ENCODE results near the gene COPG2.

COPG2 gene

DNA sequence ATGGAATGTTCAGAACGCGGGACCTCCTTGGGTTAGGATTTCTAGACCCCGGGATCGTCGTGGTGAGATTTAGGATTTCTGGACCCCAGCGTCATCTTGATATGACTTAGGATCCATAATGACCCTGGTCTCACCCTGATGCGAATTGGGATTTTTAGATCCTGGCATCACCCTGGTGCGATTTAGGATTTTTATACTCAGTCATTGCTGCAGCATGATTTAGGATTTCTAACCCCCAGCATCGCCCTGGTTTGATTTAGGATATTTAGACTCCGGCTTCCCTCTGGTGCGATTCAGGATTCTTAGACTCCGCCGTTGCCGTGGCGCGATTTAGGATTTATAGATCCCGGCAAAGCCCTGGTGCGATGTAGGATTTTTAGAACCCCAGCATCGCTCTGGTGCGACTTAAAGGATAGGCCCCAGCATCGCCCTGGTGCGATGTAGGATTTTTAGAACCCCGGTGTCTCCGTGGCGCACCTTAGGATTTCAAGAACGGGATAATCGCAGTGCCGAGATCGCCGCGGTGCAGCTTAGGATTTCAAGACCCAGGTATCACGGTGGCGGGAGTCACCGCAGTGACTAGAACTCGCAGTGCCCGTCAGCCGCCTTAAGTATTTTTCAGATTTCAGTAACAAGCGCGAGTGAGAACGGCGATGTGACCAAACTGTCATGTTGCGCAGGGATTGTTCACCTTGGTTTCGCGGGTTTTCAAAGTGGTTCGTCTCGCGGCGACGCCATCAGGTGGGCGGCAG is 175.8 kb downstream of the COPG2 start:
- no peak for DNase-seq

DNA sequence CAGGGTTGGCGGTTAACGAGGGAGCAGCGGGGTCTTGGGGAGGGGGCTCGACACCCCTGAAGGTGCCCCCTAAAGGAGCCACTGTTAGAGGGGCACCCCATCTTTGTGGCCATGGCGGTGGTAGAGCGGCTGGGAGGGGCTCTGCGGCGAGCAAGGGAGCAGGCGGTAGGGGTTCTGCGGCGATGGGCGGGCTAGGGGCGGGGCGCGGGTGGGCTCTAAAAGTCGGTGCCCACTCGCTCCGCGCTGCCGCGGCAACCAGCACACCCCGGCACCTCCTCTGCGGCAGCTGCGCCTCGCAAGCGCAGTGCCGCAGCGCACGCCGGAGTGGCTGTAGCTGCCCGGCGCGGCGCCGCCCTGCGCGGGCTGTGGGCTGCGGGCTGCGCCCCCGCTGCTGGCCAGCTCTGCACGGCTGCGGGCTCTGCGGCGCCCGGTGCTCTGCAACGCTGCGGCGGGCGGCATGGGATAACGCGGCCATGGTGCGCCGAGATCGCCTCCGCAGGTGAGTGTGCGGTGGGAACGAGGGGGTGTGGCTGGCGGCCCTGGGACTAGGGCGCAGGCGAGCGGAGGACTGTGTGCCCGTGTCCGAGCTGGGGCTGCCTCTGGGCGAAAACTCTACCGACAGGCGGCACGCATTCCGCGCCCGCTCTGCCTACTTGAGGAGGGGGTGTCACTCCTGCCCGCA is 176.6 kb downstream of the COPG2 start, which contains the start of gene MEST:
Gene MEST (plus strand): TSS at position 245 of the 682 bp plus-strand sequence. CDS start 229 bp downstream, at position 474.
- DNase-seq = no peak

DNA sequence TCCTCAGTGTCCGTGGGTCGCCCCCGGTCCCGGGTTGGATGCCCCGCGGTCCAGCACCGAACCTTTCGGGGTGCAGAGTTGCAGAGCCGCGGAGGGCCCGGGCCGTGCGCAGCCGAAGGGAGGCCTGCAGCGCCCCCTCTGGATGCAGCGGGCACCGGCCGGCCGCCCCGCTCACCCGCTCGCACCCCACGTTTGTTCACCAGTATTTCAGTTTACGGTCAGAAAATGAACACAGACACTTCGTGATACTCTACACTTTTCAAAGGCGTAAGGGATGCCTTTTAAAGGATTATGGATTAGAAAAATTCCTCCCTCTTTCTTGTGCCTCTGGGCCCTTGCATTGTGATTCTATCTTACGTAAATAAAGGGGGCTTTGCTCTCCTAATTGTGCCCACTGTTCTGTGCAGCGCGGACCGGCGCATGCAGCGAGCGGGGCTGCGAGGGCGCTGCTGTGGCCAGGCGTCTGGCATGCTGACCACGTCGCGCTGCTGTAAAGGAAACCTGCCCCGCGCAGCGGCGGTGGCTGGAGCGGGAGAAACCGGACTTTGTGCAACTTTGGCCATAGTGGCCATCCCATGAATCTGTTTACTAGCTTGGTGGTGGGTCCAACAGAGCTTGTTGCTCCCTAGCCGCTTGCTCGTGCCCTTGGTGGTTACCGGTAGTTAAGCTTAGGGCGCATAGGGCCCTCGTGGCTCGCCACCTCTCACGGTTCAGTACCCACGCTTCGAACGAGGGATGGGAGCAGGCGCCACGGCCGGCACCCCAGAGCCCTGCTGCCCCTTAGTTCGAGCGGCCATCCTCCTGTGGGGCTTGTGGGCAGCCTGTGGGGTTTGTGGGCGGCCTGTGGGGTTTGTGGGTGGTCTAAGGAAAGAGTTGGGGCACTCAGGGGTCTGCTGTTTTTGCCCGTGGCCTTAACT is 177.4 kb downstream of the COPG2 start:
- DNase-seq = no peak

DNA sequence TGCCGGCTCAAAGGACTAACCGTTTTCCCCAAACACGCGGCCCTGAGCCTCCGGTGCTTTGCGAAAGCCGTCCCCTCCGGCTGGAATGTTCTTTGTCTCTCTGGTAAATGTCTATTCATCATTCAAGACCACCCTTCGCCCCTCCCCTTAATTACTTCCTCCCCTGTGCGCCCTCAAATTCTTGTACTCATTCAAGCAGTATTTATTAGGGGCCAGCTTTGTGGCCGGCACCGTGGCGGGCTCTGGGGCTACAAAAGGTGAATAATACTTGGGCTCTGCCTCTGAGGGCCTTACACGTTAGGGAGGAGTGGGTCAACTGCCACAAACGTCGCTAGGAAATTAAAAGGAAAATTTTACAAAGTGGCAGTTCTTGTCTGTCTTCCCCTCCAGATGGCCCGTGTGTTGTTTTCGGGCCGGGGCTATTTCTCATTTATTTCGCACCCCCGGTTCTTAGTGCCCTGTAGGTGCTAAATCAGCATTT is 178.2 kb downstream of the COPG2 start:
- no peak for DNase-seq

DNA sequence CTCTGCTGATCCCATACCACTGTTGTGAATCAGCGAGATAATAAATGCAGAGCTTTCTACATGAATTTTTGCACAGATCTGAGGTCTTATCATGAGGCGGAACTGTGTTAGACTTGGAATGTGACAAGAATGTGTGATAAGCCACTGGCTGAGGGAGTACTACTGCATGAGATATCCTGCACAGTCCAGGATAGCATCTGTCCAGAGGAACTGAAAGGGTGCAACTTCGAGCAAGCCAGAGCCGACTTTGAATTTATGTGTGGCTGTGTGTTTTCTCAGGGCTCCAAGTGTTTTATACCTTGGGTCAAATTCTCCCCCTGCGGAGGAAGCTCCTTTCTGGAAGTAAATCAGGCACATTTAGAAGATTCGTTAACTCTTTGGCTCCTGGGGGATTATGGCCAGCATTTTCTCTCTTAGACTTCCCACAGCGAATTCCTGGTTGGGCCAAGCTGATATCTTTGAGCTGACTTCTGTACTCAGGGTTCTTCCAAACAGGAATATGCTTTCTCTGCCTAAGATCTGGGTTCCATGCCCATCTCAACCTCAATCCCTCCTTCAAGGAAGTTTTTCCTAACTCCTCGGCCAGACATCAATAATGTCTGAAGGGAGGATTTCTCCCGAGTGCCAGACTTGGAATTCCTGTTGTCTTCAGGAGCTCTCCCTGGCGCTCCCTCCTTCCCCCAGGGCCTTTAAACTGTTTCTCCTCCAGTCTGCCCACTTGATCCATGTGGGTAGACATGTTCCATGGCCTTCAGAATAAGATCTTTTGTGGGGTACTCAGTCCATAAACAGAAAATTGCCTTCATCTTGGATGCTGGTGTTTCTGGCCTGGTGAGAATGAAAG is 179.2 kb downstream of the COPG2 start:
- DNase-seq = no peak

DNA sequence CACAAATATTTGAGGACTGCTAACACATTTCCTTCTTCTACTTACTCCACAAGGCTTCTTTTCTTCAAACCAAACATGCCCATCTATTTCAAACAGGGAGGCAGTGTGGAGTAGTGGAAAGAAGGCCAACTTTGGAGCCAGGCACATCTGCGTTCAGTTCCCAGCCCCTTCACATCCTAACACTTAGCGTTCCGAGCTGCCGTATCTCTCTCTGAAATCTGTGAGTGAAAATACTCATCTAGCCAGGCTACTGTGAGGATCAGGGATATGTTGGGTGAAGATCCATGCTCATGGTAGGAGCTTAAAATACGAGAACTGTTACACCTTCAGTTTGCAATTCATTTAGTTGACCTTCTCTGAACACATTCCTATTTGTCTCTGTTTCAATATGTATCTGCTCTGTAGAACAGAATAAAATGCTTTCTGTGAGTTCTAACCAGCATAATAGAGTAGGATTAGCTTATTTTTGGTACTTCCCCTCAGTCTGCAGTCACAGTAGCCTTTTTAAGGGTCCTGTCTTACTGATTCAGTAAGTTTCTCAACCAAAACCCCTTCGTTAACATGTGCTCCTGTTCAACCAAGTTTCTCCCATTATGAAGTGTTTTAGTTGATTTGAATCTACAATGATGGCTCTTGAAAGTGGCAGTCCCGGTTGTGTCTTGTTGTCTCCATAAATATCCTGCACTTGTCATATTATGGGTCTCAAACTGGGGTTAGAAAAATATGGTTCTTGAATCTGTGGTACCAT is 180.0 kb downstream of the COPG2 start:
- DNase-seq = no peak

DNA sequence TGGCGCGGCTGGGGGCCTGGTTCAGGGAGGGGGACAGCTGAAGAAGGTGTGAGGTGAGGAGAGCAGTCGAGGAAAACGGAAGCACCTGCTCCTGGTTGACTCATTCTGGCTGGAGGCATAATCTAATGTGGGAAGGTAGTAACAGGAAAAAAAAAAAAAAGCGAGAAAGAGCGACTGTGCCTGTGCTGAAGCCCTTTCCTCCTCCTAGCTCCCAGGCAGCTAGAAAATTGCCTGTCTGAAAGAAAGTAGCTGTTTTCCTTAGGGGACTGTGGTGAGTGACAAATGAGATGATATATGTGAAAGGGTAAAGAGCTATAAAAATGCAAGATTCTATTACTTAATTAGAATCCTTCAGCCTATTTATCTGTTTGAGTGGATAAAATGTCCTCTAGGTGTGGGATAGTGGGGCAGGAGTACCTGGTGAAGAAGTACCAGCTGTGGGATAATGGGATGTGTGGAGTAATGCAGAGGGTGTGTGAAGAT is 181.6 kb downstream of the COPG2 start:
- no peak for DNase-seq

DNA sequence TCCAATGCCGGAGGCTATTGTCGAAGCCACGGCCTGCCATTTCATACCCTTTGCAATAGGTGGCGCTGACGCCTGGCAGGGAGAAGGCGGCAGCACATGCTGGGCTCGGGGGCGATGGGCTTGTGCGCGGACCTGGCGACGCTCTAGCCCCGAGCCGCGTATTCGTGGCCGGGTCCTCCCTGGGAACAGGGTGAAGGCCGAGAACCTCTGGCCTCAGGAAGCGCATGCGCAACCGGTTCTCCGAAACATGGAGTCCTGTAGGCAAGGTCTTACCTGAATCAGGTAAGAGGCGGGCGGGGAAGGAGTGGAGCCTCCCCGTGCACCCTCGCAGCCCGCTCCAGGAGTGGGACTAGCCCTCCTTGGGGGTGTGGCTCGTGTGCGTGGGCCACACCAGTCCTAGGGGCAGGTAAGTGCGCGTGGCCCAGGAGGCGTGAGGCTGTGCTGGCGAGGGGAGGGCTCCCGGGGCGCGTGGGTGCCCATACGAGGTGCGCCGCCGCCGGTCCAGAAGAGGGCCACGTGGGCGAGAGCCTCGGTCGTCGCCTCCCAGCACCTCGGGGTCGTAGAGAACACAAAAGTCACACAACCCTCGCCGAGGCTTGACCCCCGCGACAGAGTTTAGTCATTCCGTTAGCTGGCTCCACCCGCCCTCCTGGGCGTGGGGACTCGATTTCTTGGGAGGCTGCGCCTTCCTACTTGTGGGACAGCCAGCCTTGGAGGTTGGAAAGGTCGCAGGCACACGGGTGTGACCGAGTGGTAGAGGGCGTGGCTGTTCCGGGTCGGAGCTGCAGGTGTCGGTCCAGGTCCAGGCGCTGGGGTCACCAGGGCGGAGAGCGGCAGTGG is 182.2 kb downstream of the COPG2 start:
- peak; percentile 57 for DNase-seq

DNA sequence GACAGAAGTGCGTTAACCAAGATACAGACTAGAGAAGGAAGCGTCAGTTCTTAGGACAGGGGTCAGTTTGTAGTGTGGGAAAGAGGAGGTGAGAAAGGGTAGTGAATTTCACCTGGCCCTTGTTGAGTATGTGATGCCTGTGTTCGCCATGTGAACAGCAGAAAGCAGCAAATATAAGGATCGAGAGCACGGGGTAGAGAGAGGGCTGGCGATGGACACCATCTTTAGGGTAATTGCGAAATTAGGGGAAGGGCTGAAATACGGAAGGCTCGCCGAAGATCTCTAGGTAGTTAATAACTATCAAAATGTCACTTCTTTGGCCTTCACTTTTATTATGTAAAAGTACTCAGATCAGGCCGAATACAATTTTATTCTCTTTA is 182.8 kb downstream of the COPG2 start:
- no peak for DNase-seq

DNA sequence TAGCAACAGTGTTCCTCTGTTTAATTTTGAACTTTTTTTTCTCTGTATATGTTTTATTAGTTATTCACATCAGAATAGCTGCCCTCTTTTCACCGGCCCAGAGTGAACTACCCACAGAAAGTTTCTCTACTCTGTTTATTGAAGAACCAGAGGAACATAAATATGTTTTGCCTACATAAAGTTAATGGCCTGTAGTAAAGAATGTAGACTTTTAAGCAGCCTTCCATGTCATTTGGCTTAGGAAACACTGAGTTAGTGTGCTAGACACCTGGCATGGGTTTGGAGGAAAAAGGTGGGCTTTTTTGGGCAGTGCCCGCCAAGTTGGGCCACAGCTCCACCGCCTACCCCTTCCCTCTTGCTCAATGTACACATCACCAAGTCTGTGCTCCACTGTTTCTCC is 185.5 kb downstream of the COPG2 start:
- DNase-seq = no peak

DNA sequence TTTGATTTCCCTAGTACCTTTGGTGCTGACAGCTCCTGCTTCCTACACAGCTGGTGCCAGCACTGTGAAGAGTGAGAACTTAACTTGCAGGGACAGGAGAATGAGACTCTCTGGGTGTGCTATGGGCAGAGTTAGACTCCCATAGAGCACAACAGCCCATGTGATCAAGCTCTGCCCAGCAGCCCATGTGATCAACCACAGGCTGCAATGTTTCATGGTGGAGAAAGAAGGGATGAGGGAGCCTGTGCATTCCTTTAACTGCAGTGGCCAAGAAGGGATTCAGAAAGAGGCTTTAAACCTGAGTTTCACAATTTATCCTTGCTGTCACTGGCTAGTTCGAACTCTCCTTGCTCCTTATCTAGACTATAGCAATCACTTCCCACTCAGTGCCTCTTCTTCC is 186.7 kb downstream of the COPG2 start:
- no peak for DNase-seq

DNA sequence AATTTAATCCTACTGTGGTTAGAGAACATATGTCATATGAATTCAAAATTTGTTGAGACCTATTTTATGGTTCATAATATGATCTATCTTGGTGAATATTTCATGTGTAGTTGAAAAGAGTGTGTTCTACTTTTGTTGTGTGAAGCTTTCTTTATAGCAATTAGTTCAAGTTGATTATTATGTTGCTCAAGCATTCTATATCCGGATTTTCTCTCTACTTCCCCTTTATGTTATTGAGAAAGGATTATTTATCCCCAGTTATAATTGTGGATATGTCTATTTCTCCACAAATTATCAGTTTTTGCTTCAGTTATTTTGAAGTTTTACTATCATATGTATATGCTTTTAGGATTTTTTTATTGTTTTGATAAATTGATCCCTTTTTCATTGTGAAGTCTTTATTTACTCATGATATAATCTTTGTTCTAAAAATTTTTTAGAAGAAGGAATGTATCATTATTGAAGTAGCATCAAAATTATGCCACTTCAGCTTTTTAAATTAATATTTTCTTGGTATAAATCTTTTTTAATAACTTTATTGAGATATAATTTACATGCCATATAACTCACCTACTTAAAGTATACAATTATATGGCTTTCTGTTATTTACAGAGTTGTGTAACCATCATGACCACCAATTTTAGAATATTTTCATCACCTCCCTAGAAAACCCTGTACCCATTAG is 188.7 kb downstream of the COPG2 start:
- no peak for DNase-seq

DNA sequence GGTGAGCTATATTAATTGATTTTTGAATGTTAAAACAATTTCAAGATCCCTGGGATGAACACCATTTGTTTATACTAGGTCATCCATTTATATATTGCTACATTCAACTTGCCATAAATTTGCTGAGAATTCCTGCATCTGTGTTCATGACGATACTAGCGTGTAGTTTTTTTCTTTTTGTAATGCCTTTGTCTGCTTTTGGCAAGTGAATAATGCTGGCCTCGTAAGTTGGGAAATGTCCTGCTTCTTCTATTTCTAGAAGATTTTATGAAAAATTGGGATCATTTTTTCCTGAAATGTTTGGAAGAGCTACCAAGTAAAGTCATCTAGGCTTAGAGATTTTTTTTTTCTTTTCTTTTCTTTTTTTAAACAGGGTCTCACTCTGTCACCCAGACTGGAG is 189.6 kb downstream of the COPG2 start:
- no peak for DNase-seq

DNA sequence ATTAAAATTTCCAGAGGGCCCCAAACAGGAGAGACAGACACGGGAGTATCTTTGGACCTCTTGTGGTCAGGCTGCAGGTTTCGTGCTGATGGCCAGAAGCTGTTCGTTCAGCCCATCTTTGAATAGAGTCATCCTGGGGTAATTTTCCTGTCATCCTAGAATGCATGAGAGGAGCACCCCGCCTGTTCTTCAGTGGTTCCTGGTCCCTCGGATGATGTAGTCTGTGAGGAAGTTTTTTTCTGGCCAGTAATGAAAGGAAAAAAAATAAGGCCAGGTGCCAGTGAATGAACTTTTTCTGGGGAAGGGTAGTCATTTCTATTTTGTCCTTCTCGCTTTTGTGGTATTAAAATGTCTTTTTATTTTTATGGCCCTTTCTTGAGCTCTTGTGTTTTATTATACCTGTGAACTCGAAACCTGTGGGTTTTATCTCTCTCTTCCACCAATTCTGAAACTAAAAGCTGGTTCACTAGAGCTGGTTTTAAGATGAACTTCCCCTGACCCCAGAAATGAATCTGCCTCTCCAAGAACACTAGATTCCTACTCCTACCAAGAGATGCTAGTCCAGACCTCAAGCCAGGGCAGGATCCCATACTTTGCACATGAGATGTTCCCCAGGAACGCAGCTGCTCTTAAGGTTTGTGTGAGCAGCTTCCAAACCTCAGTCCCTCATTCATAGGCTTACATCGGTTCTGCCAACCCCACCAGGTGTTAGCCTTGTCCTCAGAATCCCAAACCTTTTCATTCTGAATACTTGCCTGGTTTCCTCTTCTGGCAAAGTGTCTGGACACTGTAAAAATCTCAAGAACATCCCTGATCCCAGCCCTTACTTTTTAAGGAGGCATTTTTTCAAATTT is 192.0 kb downstream of the COPG2 start:
- no peak for DNase-seq

DNA sequence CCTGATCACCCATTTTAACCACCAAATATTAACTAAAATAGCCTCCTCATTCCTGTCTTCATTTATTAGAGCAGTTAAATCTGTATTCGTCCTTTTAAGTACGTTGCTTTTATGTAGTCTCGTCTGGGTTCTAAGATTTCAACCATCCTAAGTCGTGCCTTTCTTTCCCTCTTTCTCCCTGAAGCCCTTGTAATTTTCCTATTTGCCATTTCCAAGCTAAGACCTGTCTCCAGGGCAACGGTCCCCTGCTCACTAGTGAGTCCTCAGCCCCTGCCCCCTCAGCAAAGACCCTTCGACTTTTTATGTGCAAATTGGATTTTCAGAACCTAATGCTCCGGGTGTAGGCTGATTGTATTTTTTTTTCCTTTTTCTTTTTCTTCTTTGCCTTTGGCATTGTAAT is 192.8 kb downstream of the COPG2 start:
- DNase-seq = no peak

DNA sequence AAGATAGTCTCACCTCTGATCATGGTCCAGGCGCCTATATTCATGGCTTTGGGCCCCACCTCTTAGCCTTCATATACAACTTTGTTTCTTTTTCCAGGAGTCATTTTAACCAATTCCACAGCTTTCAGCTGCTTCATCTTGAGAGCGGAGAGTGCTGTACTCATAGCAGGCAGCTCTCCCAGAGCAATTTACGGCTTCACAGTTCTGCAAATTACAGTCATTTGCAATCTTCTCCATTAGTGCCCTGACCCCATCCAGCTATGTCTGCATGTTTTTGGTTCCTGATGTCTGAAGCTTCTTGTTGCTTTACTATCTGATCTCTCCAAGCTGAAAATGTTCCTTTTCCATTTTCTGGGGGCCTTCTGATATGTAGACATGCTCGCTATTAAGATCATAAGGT is 194.7 kb downstream of the COPG2 start:
- no peak for DNase-seq

DNA sequence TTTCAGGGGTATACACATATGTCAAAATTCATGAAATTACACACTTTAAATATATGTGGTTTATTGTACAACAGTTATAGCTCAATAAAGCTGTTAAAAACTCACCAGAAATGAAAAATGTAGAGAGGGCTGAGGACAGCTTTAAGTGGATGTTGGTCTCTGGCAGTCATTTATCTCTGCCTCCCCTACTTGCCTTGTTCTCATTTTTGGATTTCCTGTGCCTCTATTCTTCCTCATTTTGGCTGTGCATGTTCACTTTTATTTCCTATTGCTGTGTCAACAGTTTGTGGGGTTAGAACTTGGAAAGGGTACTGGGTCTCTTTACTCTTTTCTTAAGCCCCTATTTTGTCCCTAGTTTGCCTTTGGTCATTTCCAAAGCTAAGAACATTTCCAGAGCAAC is 195.3 kb downstream of the COPG2 start:
- no peak for DNase-seq

DNA sequence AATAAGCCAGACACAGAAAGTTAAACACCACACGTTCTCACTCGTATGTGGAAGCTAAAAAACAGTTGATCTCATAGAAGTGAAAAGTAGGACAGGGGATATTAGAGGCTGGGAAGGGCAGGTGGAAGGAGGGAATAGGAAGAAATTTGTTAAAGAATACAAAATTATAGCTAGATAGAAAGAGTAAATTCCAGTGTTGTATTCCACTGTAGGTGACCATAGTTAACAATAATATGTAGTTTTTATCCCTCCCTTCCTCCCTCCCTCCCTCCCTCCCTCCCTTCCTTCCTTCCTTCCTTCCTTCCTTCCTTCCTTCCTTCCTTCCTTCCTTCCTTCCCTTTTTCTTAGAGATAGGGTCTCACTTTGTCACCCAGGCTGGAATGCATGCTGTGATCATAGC is 196.6 kb downstream of the COPG2 start:
- no peak for DNase-seq

DNA sequence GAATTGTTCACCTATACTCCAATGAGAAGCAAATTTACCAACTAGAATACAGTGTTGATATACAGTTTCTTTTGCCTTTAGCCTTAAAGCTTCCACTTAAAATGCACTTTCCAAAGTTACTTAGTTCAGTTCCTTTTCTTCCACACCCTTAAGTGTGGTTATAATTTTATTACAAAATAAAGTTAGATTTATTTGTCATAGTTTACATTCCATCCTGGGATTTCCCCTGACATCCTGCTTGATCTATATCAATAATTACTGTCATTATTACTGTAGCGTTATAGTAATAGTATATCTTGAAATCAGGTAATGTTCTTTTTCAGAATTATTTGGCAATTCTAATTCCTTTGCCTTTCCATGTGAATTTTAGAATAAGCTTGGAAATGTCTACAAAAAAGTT is 199.9 kb downstream of the COPG2 start:
- no peak for DNase-seq

Measured in stimulated activated CD4-positive, alpha-beta T cell treated with anti-CD3 and anti-CD28 coated beads, Interleukin-12 subunit alpha, Interleukin-12 subunit beta, amount 100 ng/mL, for 4 hours (primary cell).